OCI-LY1 (cell line): ENCODE results near the gene CDH19.

ENCODE experiments used
- EZH2 ChIP-seq: fragments of 200-600 bp; sonication (generic), shearing (Covaris generic); IDR thresholded peaks from 2 replicates; pipeline ENCODE4 v1.8.0; 2017; ENCODE audit warnings: borderline replicate concordance, mixed run types, mild to moderate bottlenecking, antibody characterized with exemption, low read length, moderate library complexity, mixed read lengths
- TF ChIP-seq, protein P1 (sequence below): fragments of 200-600 bp; sonication (generic), shearing (Covaris generic); IDR thresholded peaks from 2 replicates; pipeline ENCODE4 v1.5.1; 2017; ENCODE audit warnings: mild to moderate bottlenecking, antibody characterized with exemption, low read length, moderate library complexity, mixed read lengths

DNA sequence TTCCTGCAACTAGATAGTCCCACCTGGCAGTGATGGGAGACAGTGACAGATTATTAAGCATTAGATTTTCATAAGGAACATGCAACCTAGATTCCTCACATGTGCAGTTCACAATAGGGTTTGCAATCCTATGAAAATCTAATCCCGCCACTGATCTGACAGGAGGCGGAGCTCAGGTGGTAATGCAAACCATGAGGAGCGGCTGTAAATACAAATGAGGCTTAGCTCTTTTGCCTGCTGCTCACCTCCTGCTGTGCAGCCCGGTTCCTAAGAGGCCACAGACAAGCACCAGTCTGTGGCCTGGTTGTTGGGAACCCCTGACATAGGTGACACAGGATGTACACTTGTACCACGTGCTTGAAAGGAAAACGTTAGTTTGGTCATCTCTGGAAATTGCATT, 41.6 kb downstream of the CDH19 start:
- TF ChIP-seq, protein P1, sequence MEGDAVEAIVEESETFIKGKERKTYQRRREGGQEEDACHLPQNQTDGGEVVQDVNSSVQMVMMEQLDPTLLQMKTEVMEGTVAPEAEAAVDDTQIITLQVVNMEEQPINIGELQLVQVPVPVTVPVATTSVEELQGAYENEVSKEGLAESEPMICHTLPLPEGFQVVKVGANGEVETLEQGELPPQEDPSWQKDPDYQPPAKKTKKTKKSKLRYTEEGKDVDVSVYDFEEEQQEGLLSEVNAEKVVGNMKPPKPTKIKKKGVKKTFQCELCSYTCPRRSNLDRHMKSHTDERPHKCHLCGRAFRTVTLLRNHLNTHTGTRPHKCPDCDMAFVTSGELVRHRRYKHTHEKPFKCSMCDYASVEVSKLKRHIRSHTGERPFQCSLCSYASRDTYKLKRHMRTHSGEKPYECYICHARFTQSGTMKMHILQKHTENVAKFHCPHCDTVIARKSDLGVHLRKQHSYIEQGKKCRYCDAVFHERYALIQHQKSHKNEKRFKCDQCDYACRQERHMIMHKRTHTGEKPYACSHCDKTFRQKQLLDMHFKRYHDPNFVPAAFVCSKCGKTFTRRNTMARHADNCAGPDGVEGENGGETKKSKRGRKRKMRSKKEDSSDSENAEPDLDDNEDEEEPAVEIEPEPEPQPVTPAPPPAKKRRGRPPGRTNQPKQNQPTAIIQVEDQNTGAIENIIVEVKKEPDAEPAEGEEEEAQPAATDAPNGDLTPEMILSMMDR, result no peak
- TF ChIP-seq EZH2, result no peak
